Neutrophil (primary cell): Measurements from ENCODE around the gene GINS2.

ENCODE experiments used
- H3K27ac ChIP-seq: fragments of 200-600 bp; sonication (generic); 2 replicates; pipeline ENCODE4 v1.5.1; 2016; ENCODE audit warnings: mild to moderate bottlenecking, moderate library complexity
- H3K27me3 ChIP-seq: fragments of 200-600 bp; sonication (generic); 2 replicates; pipeline ENCODE4 v1.6.0; 2016; ENCODE audit warnings: mild to moderate bottlenecking
- H3K36me3 ChIP-seq: fragments of 200-600 bp; sonication (generic); 2 replicates; pipeline ENCODE4 v1.5.1; 2017
- H3K4me1 ChIP-seq, 2 experiments: fragments of 200-600 bp in 1 of 2; sonication (generic) in 1 of 2; 1 replicate in 1 of 2; 2 replicates in 1 of 2; pipeline versions ENCODE4 v1.5.1 to v1.6.1; 2013 to 2016; ENCODE audit warnings: low read depth in 1 of 2, low read length in 1 of 2, mild to moderate bottlenecking in 1 of 2, moderate library complexity in 1 of 2; ENCODE audit not compliant: control insufficient read depth in 1 of 2, insufficient read depth in 1 of 2
- H3K4me3 ChIP-seq, 2 experiments: fragments of 200-600 bp in 1 of 2; sonication (generic) in 1 of 2; 1 replicate in 1 of 2; 2 replicates in 1 of 2; pipeline ENCODE4 v1.5.1; 2013 to 2016; ENCODE audit warnings: low read depth in 1 of 2, low read length in 1 of 2, mild to moderate bottlenecking in 1 of 2, moderate library complexity in 1 of 2
- H3K9me3 ChIP-seq: fragments of 200-600 bp; sonication (generic); 2 replicates; pipeline ENCODE4 v1.5.1; 2016
- CTCF ChIP-seq: fragments of 200-600 bp; sonication (generic); IDR thresholded peaks from 2 replicates; pipeline ENCODE4 v1.5.1; 2016; ENCODE audit warnings: antibody characterized with exemption

Gene GINS2

GRCh38 chr16:85696781-85697180 is 8.0 kb upstream of the GINS2 start:
- no peaks in the 10 kb centered on the region for H3K36me3 ChIP-seq
- H3K27ac ChIP-seq = no peak overlapping the region
- H3K4me3 ChIP-seq = no peak overlapping the region
- no peaks in the 10 kb centered on the region for H3K9me3 ChIP-seq
- H3K27me3 ChIP-seq = peaks cover 22% of the 10 kb centered on the region
- no peak for TF ChIP-seq CTCF
- no peaks in the 10 kb centered on the region for H3K4me1 ChIP-seq

DNA sequence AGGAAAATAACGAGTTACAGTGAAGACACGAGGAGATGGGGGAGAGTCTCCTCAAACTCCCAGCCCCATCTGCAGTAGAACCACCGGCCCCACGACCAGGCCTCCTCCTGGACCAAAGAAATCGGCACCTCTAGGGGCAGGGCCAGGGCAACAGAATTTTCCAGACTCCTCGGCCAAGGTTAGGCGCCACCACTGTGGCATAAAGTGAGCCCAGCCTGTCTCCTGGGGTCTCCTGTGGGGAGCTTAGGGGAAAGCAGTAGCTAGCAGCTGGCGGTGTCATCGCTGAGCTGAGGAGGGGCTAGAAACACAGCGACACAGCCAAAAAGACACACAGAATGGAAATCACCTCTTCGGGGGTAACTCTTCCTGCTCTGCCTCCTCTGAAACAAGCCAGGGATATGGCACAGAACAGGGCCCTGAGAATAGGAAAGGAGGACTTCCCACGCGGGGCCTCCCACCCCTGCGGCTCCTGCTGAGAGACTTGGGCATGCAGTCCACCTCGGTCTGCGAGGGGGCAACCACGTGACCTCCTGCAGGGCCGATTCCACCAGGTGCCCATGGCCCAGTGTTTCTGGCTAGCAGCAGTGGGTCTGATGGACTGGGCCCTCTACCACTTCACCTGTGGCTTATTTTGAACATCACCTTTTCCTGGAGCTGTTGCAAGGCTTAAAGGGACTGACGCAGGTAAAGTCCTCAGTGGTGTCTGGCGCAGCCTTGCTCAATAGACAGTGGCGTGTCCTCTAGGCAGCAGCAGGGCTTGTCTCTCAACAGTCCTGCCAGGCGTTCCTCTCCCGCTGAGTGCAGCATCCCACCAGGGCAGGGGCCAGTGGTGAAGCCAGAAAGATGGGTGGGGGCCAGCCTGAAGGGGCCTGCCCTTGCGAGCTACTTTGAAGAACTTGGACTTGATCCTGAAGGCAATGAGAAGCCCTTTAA is 6.7 kb upstream of the GINS2 start:
- Histone ChIP-seq H3K9me3 (no peaks in the 10 kb centered on the region), H3K4me1 (no peaks in the 10 kb centered on the region)
- TF ChIP-seq CTCF = no peak

DNA sequence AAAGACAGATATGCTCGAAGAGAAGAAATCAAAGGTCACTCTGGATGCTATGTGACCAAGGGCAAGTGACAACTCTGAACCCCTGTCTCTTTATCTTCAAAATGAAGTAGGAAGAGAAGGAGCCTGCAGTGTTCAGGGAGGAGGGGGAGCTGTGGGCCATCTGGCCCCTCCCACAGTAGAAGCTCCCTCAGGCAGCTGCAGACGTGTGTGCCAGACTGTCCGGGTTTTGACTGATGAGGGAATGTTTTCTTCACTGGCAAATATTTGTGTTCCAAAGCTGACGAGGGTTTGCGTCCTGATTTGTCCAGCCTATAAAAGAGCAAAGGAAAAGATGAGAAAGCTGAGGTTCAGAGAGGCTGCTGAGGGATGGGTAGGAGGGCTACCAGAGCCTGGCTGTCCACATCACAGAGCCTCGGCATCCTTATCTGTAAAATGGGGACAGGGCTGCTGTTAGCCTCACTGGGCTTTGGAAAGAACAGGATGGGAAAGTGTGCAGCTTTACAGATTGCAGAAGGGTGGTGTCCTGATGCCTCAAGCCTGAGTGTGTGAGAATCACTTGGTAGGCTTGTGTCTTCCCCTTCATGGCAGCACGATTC is 1.8 kb upstream of the GINS2 start:
- H3K27ac ChIP-seq = no peak overlapping the region
- H3K4me1 ChIP-seq = peaks cover 8 to 15% of the 10 kb centered on the region in 2 experiments
- TF ChIP-seq CTCF = no peak
- H3K36me3 ChIP-seq = no peaks in the 10 kb centered on the region
- H3K9me3 ChIP-seq = no peaks in the 10 kb centered on the region
- H3K4me3 ChIP-seq = no peak overlapping the region
- peaks cover 25% of the 10 kb centered on the region for H3K27me3 ChIP-seq

More for the DNA sequence above, 6.7 kb upstream of the GINS2 start:
- Histone ChIP-seq H3K4me3 (no peak overlapping the region), H3K27ac (no peak overlapping the region), H3K27me3 (peaks cover 27% of the 10 kb centered on the region), H3K36me3 (no peaks in the 10 kb centered on the region)

DNA sequence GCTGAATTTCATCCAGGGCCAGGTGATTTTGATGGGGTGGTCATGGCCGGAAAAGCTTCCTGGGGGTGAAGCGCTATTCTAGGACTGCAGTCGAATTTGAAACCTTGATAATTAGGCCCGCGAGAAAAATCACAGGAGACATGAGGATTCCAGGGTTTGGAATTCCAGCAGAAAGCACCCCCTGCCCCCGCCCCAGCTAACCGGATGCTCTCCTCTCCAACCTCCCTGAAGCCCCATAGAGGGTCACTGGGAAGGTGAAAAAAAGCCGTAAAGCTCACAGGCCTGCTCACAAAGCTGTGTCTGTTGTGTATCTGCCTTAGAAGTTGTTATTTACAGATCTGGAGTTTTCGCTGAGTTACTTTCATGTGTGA is 1.2 kb upstream of the GINS2 start:
- TF ChIP-seq CTCF = no peak
- H3K27ac ChIP-seq = no peak overlapping the region
- peaks cover 19% of the 10 kb centered on the region for H3K27me3 ChIP-seq
- H3K36me3 ChIP-seq = no peaks in the 10 kb centered on the region
- no peak overlapping the region for H3K4me3 ChIP-seq
- H3K9me3 ChIP-seq = no peaks in the 10 kb centered on the region
- peaks cover 8 to 15% of the 10 kb centered on the region in 2 experiments for H3K4me1 ChIP-seq

DNA sequence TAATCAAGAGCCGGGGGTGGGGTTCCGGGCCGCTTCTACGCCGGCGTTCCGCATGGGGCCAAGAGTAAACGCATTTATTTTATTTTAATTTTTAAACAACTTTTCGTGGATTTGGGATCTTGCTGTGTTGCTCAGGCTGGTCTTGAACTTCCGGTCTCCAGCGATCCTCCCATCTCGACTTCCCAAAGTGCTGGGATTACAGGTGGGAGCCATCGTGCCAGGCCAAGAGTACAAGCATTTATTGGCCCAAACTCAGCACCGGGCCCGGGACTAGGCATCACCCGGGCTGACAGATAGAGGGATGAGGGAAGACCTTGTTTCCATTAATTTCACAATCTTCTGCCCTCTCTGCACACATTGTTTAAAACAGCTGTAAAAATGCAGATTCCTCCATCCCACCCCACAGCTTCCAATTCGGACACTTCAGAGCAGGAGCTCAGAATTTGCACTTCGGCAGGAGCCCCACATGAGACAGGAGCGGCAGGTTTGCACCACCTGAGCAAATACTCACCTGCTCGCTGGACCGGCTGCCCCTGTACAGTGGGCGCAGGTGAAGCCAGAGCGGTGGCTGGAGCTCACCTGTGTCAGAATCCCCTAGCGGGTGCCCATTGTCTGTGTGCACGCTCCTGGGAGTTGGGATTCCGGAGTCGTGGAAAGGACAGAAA is 663 bp upstream of the GINS2 start:
- Histone ChIP-seq H3K27ac (no peak overlapping the region), H3K4me3 (peak overlapping the region; percentile 39 to 87), H3K27me3 (peaks cover 15% of the 10 kb centered on the region), H3K9me3 (no peaks in the 10 kb centered on the region), H3K36me3 (no peaks in the 10 kb centered on the region), H3K4me1 (peaks cover 8 to 15% of the 10 kb centered on the region in 2 experiments)
- no peak for TF ChIP-seq CTCF
